ENCODE data around the gene TNS3.
A peak's percentile ranks its signal among the peaks of the same experiment; 100 is the strongest.

The TNS3 gene

GRCh38 chr7:47418601-47419309, 163.2 kb downstream of the TNS3 start:
- no peak for DNase-seq

- DNase-seq: no peak
Observed at GRCh38 chr7:47416492-47417480, 165.1 kb downstream of the TNS3 start.

- no peak for DNase-seq
Observed at GRCh38 chr7:47415318-47416212, 166.3 kb downstream of the TNS3 start.

GRCh38 chr7:47414342-47415317, 167.3 kb downstream of the TNS3 start:
- no peak for DNase-seq

- DNase-seq: no peak
Observed at GRCh38 chr7:47413526-47414341, 168.2 kb downstream of the TNS3 start.

GRCh38 chr7:47411901-47412300, 170.0 kb downstream of the TNS3 start:
- no peak for DNase-seq

- no peak for DNase-seq
Observed at GRCh38 chr7:47411281-47411869, 170.5 kb downstream of the TNS3 start.

- DNase-seq: no peak
Observed at GRCh38 chr7:47408675-47409074, 173.2 kb downstream of the TNS3 start.

- DNase-seq: no peak
Observed at GRCh38 chr7:47407821-47408674, 173.9 kb downstream of the TNS3 start.

- no peak for DNase-seq
Observed at GRCh38 chr7:47407136-47407535, 174.8 kb downstream of the TNS3 start.

GRCh38 chr7:47406801-47407129, 175.1 kb downstream of the TNS3 start:
- no peak for DNase-seq

- DNase-seq: peak in 1 of 2 donors; percentile 34
Observed at GRCh38 chr7:47405921-47406800, 175.8 kb downstream of the TNS3 start.

GRCh38 chr7:47405286-47405904, 176.5 kb downstream of the TNS3 start:
- no peak for DNase-seq

GRCh38 chr7:47404010-47404409, 177.9 kb downstream of the TNS3 start:
- no peak for DNase-seq

GRCh38 chr7:47402941-47403866, 178.7 kb downstream of the TNS3 start:
- no peak for DNase-seq
